Esophagus (tissue), 2 donors: ENCODE data around the gene CDK14. TPM values are rescaled to one million over a fixed set of nuclear protein-coding genes. Genes with fewer than 3 reads are reported as not detected.

ENCODE experiments used
- H3K27ac ChIP-seq, 2 donors: one replicate each; pipeline ENCODE4 v1.5.1; 2013; ENCODE audit warnings: low read depth in 2 of 2, mild to moderate bottlenecking in 2 of 2, inconsistent platforms in 1 of 2, low read length in 1 of 2, moderate library complexity in 1 of 2
- H3K27me3 ChIP-seq, 2 donors: one replicate each; pipeline ENCODE4 v1.6.1; 2013; ENCODE audit warnings: low read length in 2 of 2, control low read depth in 1 of 2, mild to moderate bottlenecking in 1 of 2; ENCODE audit not compliant: insufficient read depth in 2 of 2, control insufficient read depth in 1 of 2
- H3K36me3 ChIP-seq, 2 donors: one replicate each; pipeline ENCODE4 v1.6.1; 2013; ENCODE audit warnings: low read length in 1 of 2; ENCODE audit not compliant: control insufficient read depth in 2 of 2, insufficient read depth in 2 of 2
- H3K4me1 ChIP-seq, 2 donors: one replicate each; pipeline ENCODE4 v1.6.1; 2013; ENCODE audit warnings: low read length in 1 of 2; ENCODE audit not compliant: control insufficient read depth in 2 of 2, insufficient read depth in 2 of 2
- H3K4me3 ChIP-seq, 2 donors: one replicate each; pipeline ENCODE4 v1.5.1; 2013; ENCODE audit warnings: low read length in 2 of 2, mild to moderate bottlenecking in 2 of 2, low read depth in 1 of 2, moderate library complexity in 1 of 2
- H3K9me3 ChIP-seq, 2 donors: one replicate each; pipeline ENCODE4 v1.6.1; 2013; ENCODE audit warnings: mild to moderate bottlenecking in 2 of 2, low read depth in 1 of 2, low read length in 1 of 2, moderate library complexity in 1 of 2; ENCODE audit not compliant: control insufficient read depth in 2 of 2, insufficient read depth in 1 of 2
- WGBS, 2 donors: extraction: QIAGEN DNeasy Blood & Tissue Kit; methylation state at CpG; one replicate each; pipeline ENCODE4 v1.1.7; 2013; 5-methylcytosine and 5-hydroxymethylcytosine counted together
- polyA plus RNA-seq, 2 donors: library from polyadenylated mRNA; stranded (reverse); fragments of 200-250 nt; gene quantifications; one replicate each; pipeline ENCODE4 v1.2.3, GENCODE V29; 2013
- donor health status: healthy with polysubstance abuse.
- donor health status: Bipolar disorder and iron deficiency.

CDK14 gene
- polyA plus RNA-seq, 2 donors: 0.51 to 0.59 TPM

- 52 to 60% methylated on average over 1 of the region's 1 CpG for WGBS, 2 donors
- no peaks in the 10 kb centered on the region for H3K27me3 ChIP-seq
- no peak overlapping the region for H3K27ac ChIP-seq
- H3K9me3 ChIP-seq: no peaks in the 10 kb centered on the region
- H3K36me3 ChIP-seq: no peaks in the 10 kb centered on the region
- H3K4me1 ChIP-seq: no peaks in the 10 kb centered on the region
- H3K4me3 ChIP-seq: no peak overlapping the region
These were observed 295.4 kb downstream of the CDK14 start for GRCh38 chr7:90891529-90891928.

GRCh38 chr7:90892213-90892612 is 296.1 kb downstream of the CDK14 start:
- Histone ChIP-seq H3K27me3 (no peaks in the 10 kb centered on the region), H3K4me3 (no peak overlapping the region), H3K36me3 (no peaks in the 10 kb centered on the region), H3K4me1 (no peaks in the 10 kb centered on the region), H3K27ac (no peak overlapping the region), H3K9me3 (no peaks in the 10 kb centered on the region)
- 90% methylated on average over 2 of the region's 2 CpGs for WGBS, 2 donors

GRCh38 chr7:90894122-90894521 is 298.0 kb downstream of the CDK14 start:
- H3K36me3 ChIP-seq: no peaks in the 10 kb centered on the region
- no peak overlapping the region for H3K27ac ChIP-seq
- H3K4me1 ChIP-seq: no peaks in the 10 kb centered on the region
- H3K27me3 ChIP-seq: no peaks in the 10 kb centered on the region
- WGBS, 2 donors: 92 to 94% methylated on average over 3 of the region's 3 CpGs
- H3K9me3 ChIP-seq: no peaks in the 10 kb centered on the region
- no peak overlapping the region for H3K4me3 ChIP-seq

- H3K36me3 ChIP-seq: no peaks in the 10 kb centered on the region
- no peaks in the 10 kb centered on the region for H3K9me3 ChIP-seq
- H3K4me1 ChIP-seq: no peaks in the 10 kb centered on the region
- no peaks in the 10 kb centered on the region for H3K27me3 ChIP-seq
- no peak overlapping the region for H3K27ac ChIP-seq
- H3K4me3 ChIP-seq: no peak overlapping the region
- 81 to 87% methylated on average over 1 of the region's 1 CpG for WGBS, 2 donors
These were observed 300.3 kb downstream of the CDK14 start for GRCh38 chr7:90896458-90896857.

- Histone ChIP-seq H3K36me3 (no peaks in the 10 kb centered on the region), H3K4me1 (no peaks in the 10 kb centered on the region), H3K4me3 (no peak overlapping the region), H3K27me3 (no peaks in the 10 kb centered on the region), H3K27ac (no peak overlapping the region), H3K9me3 (no peaks in the 10 kb centered on the region)
These were observed 301.9 kb downstream of the CDK14 start for GRCh38 chr7:90897961-90898469.

GRCh38 chr7:90900628-90901356 is 304.7 kb downstream of the CDK14 start:
- H3K4me1 ChIP-seq: no peaks in the 10 kb centered on the region
- WGBS, 2 donors: 53 to 57% methylated on average over 4 of the region's 4 CpGs

GRCh38 chr7:90903841-90904240 is 307.7 kb downstream of the CDK14 start:
- WGBS, 2 donors: 75 to 82% methylated on average over 3 of the region's 3 CpGs
- Histone ChIP-seq H3K27me3 (no peaks in the 10 kb centered on the region), H3K4me3 (no peak overlapping the region), H3K36me3 (no peaks in the 10 kb centered on the region), H3K9me3 (no peaks in the 10 kb centered on the region), H3K4me1 (no peaks in the 10 kb centered on the region), H3K27ac (no peak overlapping the region)

More at GRCh38 chr7:90900628-90901356, 304.7 kb downstream of the CDK14 start:
- no peak overlapping the region for H3K27ac ChIP-seq
- H3K36me3 ChIP-seq: no peaks in the 10 kb centered on the region
- no peaks in the 10 kb centered on the region for H3K27me3 ChIP-seq
- no peaks in the 10 kb centered on the region for H3K9me3 ChIP-seq
- no peak overlapping the region for H3K4me3 ChIP-seq

- H3K9me3 ChIP-seq: no peaks in the 10 kb centered on the region
- WGBS, 2 donors: 88 to 89% methylated on average over 4 of the region's 4 CpGs
These were observed 314.0 kb downstream of the CDK14 start for GRCh38 chr7:90910136-90910535.

GRCh38 chr7:90916319-90916718 is 320.2 kb downstream of the CDK14 start:
- WGBS, 2 donors: 64 to 71% methylated on average over 4 of the region's 4 CpGs
- Histone ChIP-seq H3K9me3 (no peaks in the 10 kb centered on the region), H3K4me1 (no peaks in the 10 kb centered on the region)

More at GRCh38 chr7:90910136-90910535, 314.0 kb downstream of the CDK14 start:
- H3K4me1 ChIP-seq: no peaks in the 10 kb centered on the region
- no peak overlapping the region for H3K27ac ChIP-seq
- H3K36me3 ChIP-seq: no peaks in the 10 kb centered on the region
- no peak overlapping the region for H3K4me3 ChIP-seq
- no peaks in the 10 kb centered on the region for H3K27me3 ChIP-seq

GRCh38 chr7:90917539-90917938 is 321.4 kb downstream of the CDK14 start:
- WGBS, 2 donors: 91 to 94% methylated on average over 4 of the region's 4 CpGs
- Histone ChIP-seq H3K36me3 (no peaks in the 10 kb centered on the region), H3K4me1 (no peaks in the 10 kb centered on the region), H3K4me3 (no peak overlapping the region), H3K27ac (no peak overlapping the region), H3K27me3 (no peaks in the 10 kb centered on the region), H3K9me3 (no peaks in the 10 kb centered on the region)

More at GRCh38 chr7:90916319-90916718, 320.2 kb downstream of the CDK14 start:
- no peaks in the 10 kb centered on the region for H3K36me3 ChIP-seq
- H3K27me3 ChIP-seq: no peaks in the 10 kb centered on the region
- H3K4me3 ChIP-seq: no peak overlapping the region
- no peak overlapping the region for H3K27ac ChIP-seq
